HL-60 (cell line): ENCODE results near the gene TRAPPC1.
A peak's percentile ranks its signal among the peaks of the same experiment; 100 is the strongest.

ENCODE experiments used
- DNase-seq, 2 experiments: peaks; one replicate each; pipeline ENCODE4 v3.0.0-alpha.2; 2010 to 2020; ENCODE audit warnings: low read depth in 1 of 2, low spot score in 1 of 2
- H3K27ac ChIP-seq: fragments of 250-450 bp; sonication (Bioruptor Pico); replicated peaks from 2 replicates; pipeline ENCODE4 v1.5.1; 2020; ENCODE audit warnings: mild to moderate bottlenecking, moderate library complexity
- H3K27me3 ChIP-seq: fragments of 250-450 bp; sonication (Bioruptor Pico); 2 replicates; pipeline ENCODE4 v1.5.1; 2021; ENCODE audit warnings: mild to moderate bottlenecking, moderate library complexity; ENCODE audit not compliant: insufficient read depth, poor library complexity, severe bottlenecking
- H3K4me3 ChIP-seq: replicated peaks from 2 replicates; pipeline ENCODE4 v1.5.1; 2011; ENCODE audit warnings: mild to moderate bottlenecking, control low read depth, low read length; ENCODE audit not compliant: insufficient read depth
- CTCF ChIP-seq: IDR thresholded peaks from one replicate; pipeline ENCODE4 v1.5.1; 2011; ENCODE audit warnings: low read length, control low read depth, inconsistent platforms; ENCODE audit not compliant: insufficient read depth
- GABPA ChIP-seq: IDR thresholded peaks from 2 replicates; pipeline ENCODE4 v1.6.1; 2012; ENCODE audit warnings: low read depth
- POLR2AphosphoS5 ChIP-seq: IDR thresholded peaks from 2 replicates; pipeline ENCODE4 v1.6.1; 2012; ENCODE audit warnings: low read depth
- REST ChIP-seq: IDR thresholded peaks from 2 replicates; pipeline ENCODE4 v1.6.1; 2012; ENCODE audit warnings: low read depth; ENCODE audit not compliant: insufficient replicate concordance
- SPI1 ChIP-seq: IDR thresholded peaks from 2 replicates; pipeline ENCODE4 v1.6.1; 2012; ENCODE audit warnings: low read depth, mild to moderate bottlenecking, borderline replicate concordance

TRAPPC1 gene

GRCh38 chr17:7972131-7972785 is 40.5 kb upstream of the TRAPPC1 start:
- TF ChIP-seq CTCF (no peak), SPI1 (no peak), POLR2AphosphoS5 (no peak), GABPA (no peak), REST (no peak)
- Histone ChIP-seq H3K4me3 (no peak overlapping the region), H3K27me3 (no peaks in the 10 kb centered on the region), H3K27ac (no peak overlapping the region)
- no peak for DNase-seq

GRCh38 chr17:7971651-7972050 is 39.9 kb upstream of the TRAPPC1 start:
- no peak for TF ChIP-seq GABPA
- no peak for TF ChIP-seq POLR2AphosphoS5
- no peak for TF ChIP-seq REST
- no peak for TF ChIP-seq SPI1
- TF ChIP-seq CTCF = no peak

GRCh38 chr17:7969433-7969832 is 37.7 kb upstream of the TRAPPC1 start:
- TF ChIP-seq POLR2AphosphoS5 (peak; percentile 48; the same call in 1 of the 2 replicates), GABPA (no peak)
- peak; percentile 59 to 76 for DNase-seq
- H3K27ac ChIP-seq = peak overlapping the region; percentile 59
- H3K27me3 ChIP-seq = no peaks in the 10 kb centered on the region
- H3K4me3 ChIP-seq = no peak overlapping the region

More at GRCh38 chr17:7971651-7972050, 39.9 kb upstream of the TRAPPC1 start:
- DNase-seq = no peak
- H3K4me3 ChIP-seq = no peak overlapping the region
- no peaks in the 10 kb centered on the region for H3K27me3 ChIP-seq
- H3K27ac ChIP-seq = no peak overlapping the region

GRCh38 chr17:7967751-7968150 is 36.0 kb upstream of the TRAPPC1 start:
- no peak for DNase-seq
- H3K4me3 ChIP-seq = no peak overlapping the region
- TF ChIP-seq POLR2AphosphoS5 = no peak
- no peak for TF ChIP-seq REST
- TF ChIP-seq SPI1 = no peak
- TF ChIP-seq GABPA = no peak
- no peak for TF ChIP-seq CTCF
- H3K27ac ChIP-seq = no peak overlapping the region
- no peaks in the 10 kb centered on the region for H3K27me3 ChIP-seq
